ENCODE results near the gene RASSF5. TPM values are rescaled to one million over a fixed set of nuclear protein-coding genes. Genes with fewer than 3 reads are reported as not detected.

The RASSF5 gene
- total and polyA plus RNA-seq, 9 of the 15 experiments (the other 6 are each of a cell fraction or from before 2014, with no cell fraction given) = 6.1 to 41.0 (median 25.2) TPM

DNA sequence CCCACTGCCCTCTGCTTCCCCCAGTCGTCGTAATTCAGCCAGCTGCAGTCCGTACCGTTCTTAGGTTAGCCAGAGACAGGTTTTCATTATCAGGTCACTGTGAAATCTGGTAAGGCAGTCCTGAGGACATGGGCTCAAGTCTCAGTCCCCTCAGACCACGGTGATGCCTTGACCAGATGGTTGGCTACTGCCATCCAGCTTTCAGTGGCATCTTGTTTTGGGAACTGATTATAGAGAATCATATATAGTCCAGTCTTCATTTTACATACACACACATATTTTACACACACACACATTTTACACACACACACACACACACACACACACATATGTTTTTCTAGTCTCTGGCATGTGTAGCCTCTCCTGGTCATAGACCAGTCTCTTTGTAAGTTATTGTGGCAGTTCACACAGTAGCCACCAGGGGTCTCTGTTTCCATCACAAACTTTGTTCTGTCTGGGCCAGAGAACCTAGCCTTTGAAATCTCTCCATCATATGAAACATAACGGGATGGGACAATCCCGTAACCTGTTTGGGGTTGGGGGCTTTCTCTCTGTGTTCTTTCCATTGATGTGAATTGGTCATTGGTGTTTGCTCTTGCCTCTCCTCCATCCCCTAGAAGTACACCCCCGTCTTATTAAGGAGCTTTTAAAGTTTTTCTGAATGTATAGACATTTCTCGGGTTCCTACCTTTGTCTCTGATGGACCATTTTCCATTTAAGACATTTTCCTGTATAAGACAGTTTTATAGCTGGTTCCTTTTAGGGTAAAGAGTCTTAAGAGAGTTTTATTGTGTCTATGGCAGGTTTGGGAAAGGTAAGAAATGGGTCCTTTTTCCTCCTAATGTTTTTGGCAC is 45.5 kb upstream of the RASSF5 start (continued):
- TF ChIP-seq DIDO1 (tag; IDR thresholded peaks at IDR 0.05; ENCODE audit: low read depth) (no peak), CTCF (IDR thresholded peaks at IDR 0.05 in 2 of 3, conservative IDR thresholded peaks at IDR 0.05 in 1 of 3; ENCODE audit: insufficient read depth in 2 of 3, low read depth in 1 of 3, low read length in 3 of 3) (peak; percentile 78 to 93 (median 90)), FOXK1 (CRISPR knock-in tag; IDR thresholded peaks at IDR 0.05; ENCODE audit: borderline replicate concordance) (no peak), DEAF1 (CRISPR knock-in tag; IDR thresholded peaks at IDR 0.05) (peak; percentile 25; the same call in 1 of the 2 replicates), ASH1L (IDR thresholded peaks at IDR 0.05; ENCODE audit: borderline replicate concordance, low read depth, partially characterized antibody) (no peak), ZNF699 (CRISPR knock-in tag; IDR thresholded peaks at IDR 0.05; ENCODE audit: insufficient replicate concordance) (no peak), SMC3 (conservative IDR thresholded peaks at IDR 0.05; ENCODE audit: insufficient read depth, low read depth, low read length) (peak; percentile 67), NKRF (IDR thresholded peaks at IDR 0.05; ENCODE audit: borderline replicate concordance) (no peak), ATF3 (IDR thresholded peaks at IDR 0.05) (no peak), ATF3 (CRISPR knock-in tag; conservative IDR thresholded peaks at IDR 0.05) (peak; percentile 68; the same call in 1 of the 2 replicates), FOXK2 (conservative IDR thresholded peaks at IDR 0.05 in 1 of 2, IDR thresholded peaks at IDR 0.05 in 1 of 2; ENCODE audit: low read depth in 2 of 2) (peak in 1 of 2 experiments; percentile 55; a peak in 2 of 4 replicates), HLTF (IDR thresholded peaks at IDR 0.05) (no peak), TAL1 (IDR thresholded peaks at IDR 0.05) (0 out of 2 replicates have a peak, but pooled peaks have one; percentile 4), ZFP1 (CRISPR knock-in tag; IDR thresholded peaks at IDR 0.05) (no peak), JUN (IDR thresholded peaks at IDR 0.05; ENCODE audit: borderline replicate concordance, low read depth, low read length) (0 out of 2 replicates have a peak, but pooled peaks have one; percentile 17), JUN (CRISPR knock-in tag; IDR thresholded peaks at IDR 0.05; ENCODE audit: borderline replicate concordance) (no peak), DPF2 (IDR thresholded peaks at IDR 0.05) (peak; percentile 19; the same call in 1 of the 2 replicates), JUND (IDR thresholded peaks at IDR 0.05; ENCODE audit: borderline replicate concordance, low read depth, low read length) (0 out of 2 replicates have a peak, but pooled peaks have one; percentile 26), JUND (tag; IDR thresholded peaks at IDR 0.05; ENCODE audit: borderline replicate concordance, low read depth, low read length) (no peak)

Data from K562 (cell line).